ENCODE results near the gene DEF6.

The DEF6 gene

GRCh38 chr6:35351422-35351821, 53.8 kb downstream of the DEF6 start:
- no peak for DNase-seq

GRCh38 chr6:35352735-35353134, 55.1 kb downstream of the DEF6 start:
- no peak for DNase-seq

- DNase-seq = no peak
Observed at GRCh38 chr6:35354361-35355135, 56.9 kb downstream of the DEF6 start.

GRCh38 chr6:35356391-35356790, 58.8 kb downstream of the DEF6 start:
- DNase-seq = no peak

GRCh38 chr6:35357677-35358076, 60.1 kb downstream of the DEF6 start:
- no peak for DNase-seq

GRCh38 chr6:35358086-35358485, 60.5 kb downstream of the DEF6 start:
- DNase-seq = no peak

GRCh38 chr6:35359346-35359743, 61.7 kb downstream of the DEF6 start:
- DNase-seq = no peak

GRCh38 chr6:35359744-35360348, 62.2 kb downstream of the DEF6 start:
- no peak for DNase-seq

GRCh38 chr6:35360349-35361138, 62.9 kb downstream of the DEF6 start:
- no peak for DNase-seq

GRCh38 chr6:35362200-35362599, 64.6 kb downstream of the DEF6 start:
- no peak for DNase-seq

GRCh38 chr6:35363293-35363750, 65.7 kb downstream of the DEF6 start:
- peak in 1 of 2 donors; percentile 6 for DNase-seq

GRCh38 chr6:35365594-35366203, 68.1 kb downstream of the DEF6 start:
- no peak for DNase-seq

- DNase-seq = no peak
Observed at GRCh38 chr6:35366204-35366596, 68.6 kb downstream of the DEF6 start.

GRCh38 chr6:35367646-35368037, 70.0 kb downstream of the DEF6 start:
- no peak for DNase-seq

GRCh38 chr6:35368038-35368887, 70.6 kb downstream of the DEF6 start:
- peak in 1 of 2 donors; percentile 28 for DNase-seq

GRCh38 chr6:35370124-35370741, 72.6 kb downstream of the DEF6 start:
- peak; percentile 46 to 79 for DNase-seq

- peak in 1 of 2 donors; percentile 28 for DNase-seq
Observed at GRCh38 chr6:35370785-35371493, 73.3 kb downstream of the DEF6 start.

Measured in CD4-positive, alpha-beta T cell treated with Interferon alpha-2 for 1 hour (primary cell).